ENCODE data around the gene SLC25A39.
"Not testable (repeated sequence)": the region's sequence is repeated elsewhere in the genome, so short reads cannot be mapped to it uniquely, and the experiment has no call there.

Gene SLC25A39

GRCh38 chr17:44354582-44355561, 30.2 kb upstream of the SLC25A39 start:
- DNase-seq (ENCODE audit: low read depth): peak; percentile 21

- no peak for DNase-seq (ENCODE audit: low read depth)
Measured at GRCh38 chr17:44353672-44354331, 29.2 kb upstream of the SLC25A39 start.

GRCh38 chr17:44352828-44353671, 28.4 kb upstream of the SLC25A39 start:
- no peak for DNase-seq (ENCODE audit: low read depth)

GRCh38 chr17:44351961-44352827, 27.6 kb upstream of the SLC25A39 start:
- no peak for DNase-seq (ENCODE audit: low read depth)

GRCh38 chr17:44351464-44351863, 26.8 kb upstream of the SLC25A39 start:
- no peak for DNase-seq (ENCODE audit: low read depth)

- DNase-seq (ENCODE audit: low read depth): no peak
Measured at GRCh38 chr17:44350733-44351226, 26.2 kb upstream of the SLC25A39 start.

GRCh38 chr17:44349553-44350070, 25.0 kb upstream of the SLC25A39 start:
- DNase-seq (ENCODE audit: low read depth): no peak

GRCh38 chr17:44348988-44349364, 24.4 kb upstream of the SLC25A39 start:
- no peak for DNase-seq (ENCODE audit: low read depth)

GRCh38 chr17:44348234-44348987, 23.8 kb upstream of the SLC25A39 start:
- DNase-seq (ENCODE audit: low read depth): no peak

GRCh38 chr17:44347206-44348055, 22.8 kb upstream of the SLC25A39 start:
- not testable (repeated sequence) for DNase-seq (ENCODE audit: low read depth)

GRCh38 chr17:44346064-44346844, 21.6 kb upstream of the SLC25A39 start:
- no peak for DNase-seq (ENCODE audit: low read depth)

- no peak for DNase-seq (ENCODE audit: low read depth)
Measured at GRCh38 chr17:44345454-44346026, 20.9 kb upstream of the SLC25A39 start.

GRCh38 chr17:44344939-44345453, 20.4 kb upstream of the SLC25A39 start, which contains the start of gene GRN:
Gene GRN (plus strand): TSS chr17:44345302. CDS start chr17:44349165, 3,863 bp downstream.
- DNase-seq (ENCODE audit: low read depth): peak; percentile 72

GRCh38 chr17:44343510-44344209, 19.0 kb upstream of the SLC25A39 start:
- DNase-seq (ENCODE audit: low read depth): no peak

- not testable (repeated sequence) for DNase-seq (ENCODE audit: low read depth)
Measured at GRCh38 chr17:44340553-44340952, 15.9 kb upstream of the SLC25A39 start.

GRCh38 chr17:44338702-44339101, 14.1 kb upstream of the SLC25A39 start:
- no peak for DNase-seq (ENCODE audit: low read depth)

- no peak for DNase-seq (ENCODE audit: low read depth)
Measured at GRCh38 chr17:44335968-44336367, 11.3 kb upstream of the SLC25A39 start.

Data from T-helper 22 cell (primary cell).